Measurements from ENCODE around the gene ENDOV.

Gene ENDOV

GRCh38 chr17:80416260-80416939 lies 1.4 kb downstream of the ENDOV start:
- DNase-seq = no peak

DNA sequence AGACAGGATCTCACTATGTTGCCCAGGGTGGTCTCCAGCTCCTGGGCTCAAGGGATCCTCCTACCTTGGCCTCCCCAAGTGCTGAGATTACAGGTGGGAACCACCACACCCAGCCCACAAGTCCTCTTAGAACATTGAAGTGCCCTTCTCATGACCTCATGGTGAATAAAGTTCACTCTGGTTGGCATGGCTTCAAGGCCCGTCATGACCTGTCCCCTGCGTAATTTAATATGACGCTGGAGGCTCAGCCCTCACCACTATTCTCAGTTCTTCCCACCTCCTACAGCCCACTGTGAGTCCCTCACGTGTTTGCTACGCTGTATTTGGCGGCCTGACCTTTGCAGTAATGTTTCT lies 1.9 kb downstream of the ENDOV start:
- no peak for DNase-seq

DNA sequence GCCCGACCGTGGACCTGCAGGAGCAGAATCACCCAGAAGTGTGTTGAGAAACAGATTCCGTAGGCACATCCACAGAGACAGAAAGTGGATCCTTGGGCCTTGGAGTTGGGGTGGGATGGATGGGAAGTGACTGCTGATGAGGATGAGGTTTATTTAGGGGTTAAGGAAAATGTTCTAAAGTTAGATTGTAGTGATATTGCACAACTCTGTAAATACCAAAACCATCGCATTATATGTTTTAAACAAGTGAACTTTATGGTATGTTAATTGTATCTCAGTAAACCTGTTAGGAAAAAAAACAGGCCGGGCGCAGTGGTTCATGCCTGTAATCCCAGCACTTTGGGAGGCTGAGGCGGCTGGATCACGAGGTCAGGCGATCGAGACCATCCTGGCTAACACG lies 3.6 kb downstream of the ENDOV start:
- no peak for DNase-seq

DNA sequence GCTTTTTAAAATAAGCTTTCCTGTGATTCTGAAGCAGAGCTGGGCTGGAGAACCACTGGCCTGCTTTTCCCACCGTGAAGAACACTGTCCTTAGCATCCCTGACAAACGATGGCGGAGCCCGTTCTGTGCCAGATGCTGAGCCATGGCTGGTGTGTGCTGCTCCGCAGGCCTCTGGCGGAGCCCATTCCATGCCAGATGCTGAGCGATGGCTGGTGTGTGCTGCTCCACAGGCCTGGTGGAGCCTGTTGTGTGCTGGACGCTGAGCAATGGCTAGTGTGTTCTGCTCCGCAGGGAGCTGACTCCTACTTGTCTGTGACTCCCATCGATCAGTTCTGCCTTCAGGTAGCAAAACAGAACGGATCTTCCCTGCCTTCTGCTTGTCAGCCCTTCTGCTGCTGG lies 4.3 kb downstream of the ENDOV start:
- no peak for DNase-seq

DNA sequence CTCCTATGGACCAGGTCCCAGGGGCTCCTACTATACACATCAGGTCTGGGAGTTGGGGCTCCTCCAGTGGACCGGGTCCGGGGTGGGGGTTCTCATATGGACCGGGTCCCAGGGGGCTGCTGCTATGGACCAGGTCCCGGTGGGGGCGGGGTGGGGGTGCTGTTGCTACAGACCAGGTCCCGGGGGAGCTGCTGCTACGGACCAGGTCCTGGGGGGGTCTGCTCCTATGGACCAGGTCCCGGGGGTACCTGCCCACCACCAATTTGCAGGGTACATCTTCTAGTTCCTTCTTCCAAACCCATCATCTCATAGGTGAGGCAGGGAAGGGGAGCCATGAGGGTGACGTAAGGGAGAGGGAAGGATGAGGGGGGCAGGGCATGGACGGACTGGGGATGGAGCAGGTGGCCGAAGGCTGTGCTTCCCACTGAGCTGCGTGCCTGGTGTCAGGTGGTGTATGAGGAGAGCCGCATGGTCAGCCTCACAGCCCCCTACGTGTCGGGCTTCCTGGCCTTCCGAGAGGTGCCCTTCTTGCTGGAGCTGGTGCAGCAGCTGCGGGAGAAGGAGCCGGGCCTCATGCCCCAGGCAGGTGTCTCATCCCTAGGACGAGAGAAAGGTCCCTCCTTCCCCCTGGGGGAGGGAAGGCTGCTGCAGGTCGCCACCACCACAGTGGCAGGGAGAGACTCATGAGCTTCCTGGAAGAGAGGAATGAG lies 6.6 kb downstream of the ENDOV start:
- DNase-seq = no peak

DNA sequence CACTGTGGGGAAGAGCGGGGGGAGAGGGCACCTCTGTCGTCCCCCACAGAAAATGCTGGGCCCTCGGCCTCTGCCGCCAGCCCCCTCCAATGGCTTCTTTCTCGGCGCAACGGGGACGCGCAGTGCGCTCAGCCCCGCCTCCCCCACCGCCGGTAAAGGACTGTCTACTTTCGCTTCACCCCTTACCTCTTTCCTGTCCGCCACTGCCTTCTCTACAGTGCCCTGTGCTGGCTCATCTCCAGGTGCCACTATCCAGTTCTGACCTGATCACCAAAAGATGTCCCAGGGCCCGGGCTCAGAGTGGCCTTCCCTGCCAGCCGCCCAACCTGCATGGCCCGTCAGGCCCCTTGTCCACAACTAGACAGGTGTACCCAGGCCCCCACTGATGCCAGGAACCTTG lies 7.3 kb downstream of the ENDOV start:
- DNase-seq = no peak

- no peak for DNase-seq
Measured at GRCh38 chr17:80422981-80423380, 8.0 kb downstream of the ENDOV start.

DNA sequence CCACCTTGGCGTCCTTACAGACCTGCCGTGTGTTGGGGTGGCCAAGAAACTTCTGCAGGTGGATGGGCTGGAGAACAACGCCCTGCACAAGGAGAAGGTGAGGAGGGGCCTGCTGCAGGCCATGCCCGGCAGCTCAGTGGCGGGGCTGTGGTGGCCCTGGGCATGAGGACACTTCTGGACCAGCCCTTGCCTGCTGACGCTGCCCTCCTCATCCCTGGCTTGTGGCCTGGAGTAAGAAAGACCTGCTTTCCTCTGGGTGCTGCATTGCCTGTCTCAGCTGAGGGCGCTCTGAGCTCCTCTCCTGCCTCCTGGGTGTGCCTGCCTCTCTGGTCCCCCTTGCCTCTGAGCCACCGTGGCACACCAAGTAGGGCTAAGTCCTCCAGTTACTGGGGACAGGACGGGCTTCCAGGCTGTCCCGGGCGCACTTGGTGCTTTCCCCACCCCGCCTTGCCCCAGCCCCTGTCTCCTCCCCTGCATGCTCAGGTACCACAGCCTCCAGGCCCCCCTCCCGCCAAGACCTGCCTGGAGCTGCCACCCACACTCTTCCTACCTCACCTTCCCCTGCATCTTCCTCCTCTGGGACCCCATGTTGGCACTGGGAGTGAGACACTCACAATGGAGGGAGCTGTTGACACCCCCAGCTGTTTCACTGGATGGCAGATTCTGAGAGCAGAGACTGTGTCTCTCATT lies 8.7 kb downstream of the ENDOV start:
- no peak for DNase-seq

- no peak for DNase-seq
Measured at GRCh38 chr17:80424261-80424660, 9.3 kb downstream of the ENDOV start.

GRCh38 chr17:80424878-80425765 lies 10.2 kb downstream of the ENDOV start:
- no peak for DNase-seq

DNA sequence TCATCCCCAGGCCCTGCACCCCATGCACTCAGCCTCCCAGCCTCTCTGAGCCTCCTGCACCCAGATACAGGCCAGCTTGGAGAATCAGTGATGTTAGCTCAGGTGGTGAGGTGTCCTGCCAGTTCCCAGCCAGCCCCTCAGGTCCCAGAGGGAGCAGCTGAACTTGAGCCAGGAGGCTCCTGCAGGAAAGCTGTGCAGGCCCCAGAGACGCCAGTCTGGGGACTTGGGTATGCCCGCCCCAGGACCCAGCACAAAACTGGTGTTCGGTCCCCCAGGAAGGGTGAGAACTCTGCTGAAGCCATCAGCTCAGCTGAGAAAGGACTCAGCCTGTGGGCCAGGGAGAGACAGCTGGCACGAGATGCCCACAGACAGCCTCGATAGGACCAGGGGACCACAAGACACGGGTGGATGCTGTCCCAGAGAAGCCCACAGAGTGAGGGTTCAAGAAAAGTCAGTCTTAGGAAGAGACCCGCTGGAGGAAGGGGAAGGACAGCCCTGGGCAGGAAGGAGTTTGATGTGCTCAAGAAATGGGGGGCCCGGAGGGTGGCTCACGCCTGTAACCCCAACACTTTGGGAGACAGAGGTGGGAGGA lies 11.0 kb downstream of the ENDOV start:
- no peak for DNase-seq

DNA sequence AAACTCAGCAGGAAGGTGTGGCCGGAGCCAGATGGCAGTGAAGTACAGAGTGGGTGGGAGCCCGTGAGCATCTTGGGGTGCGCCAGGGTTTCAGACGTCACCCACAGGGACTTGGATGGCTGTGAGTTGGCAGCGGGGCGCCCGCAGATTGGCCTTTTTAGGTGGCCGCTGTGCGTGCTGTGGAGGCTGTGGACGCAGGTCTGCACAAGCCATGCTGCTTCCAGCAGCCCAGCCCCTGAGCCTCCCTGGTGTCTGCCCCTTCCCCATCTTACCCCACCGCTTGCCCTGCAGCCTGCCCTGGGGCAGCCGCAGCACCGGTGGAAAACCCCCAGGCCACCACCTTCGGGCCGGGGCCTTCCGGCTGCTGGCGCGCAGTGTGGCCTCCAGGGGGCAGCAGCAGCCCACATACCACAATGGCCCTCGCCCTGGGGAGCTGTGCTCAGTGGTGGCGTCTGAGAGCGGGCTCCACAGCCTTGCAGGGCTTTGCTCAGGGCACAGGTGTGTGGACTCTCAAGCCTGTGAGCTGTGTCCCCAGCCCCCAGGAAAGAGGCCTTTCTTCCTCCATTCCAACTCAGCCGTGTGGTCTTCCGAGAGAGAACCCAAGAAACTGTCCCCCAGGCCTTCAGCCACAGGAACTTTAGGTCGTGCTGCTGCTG lies 11.8 kb downstream of the ENDOV start:
- DNase-seq = peak; percentile 90

GRCh38 chr17:80427366-80428282 lies 12.7 kb downstream of the ENDOV start:
- no peak for DNase-seq

DNA sequence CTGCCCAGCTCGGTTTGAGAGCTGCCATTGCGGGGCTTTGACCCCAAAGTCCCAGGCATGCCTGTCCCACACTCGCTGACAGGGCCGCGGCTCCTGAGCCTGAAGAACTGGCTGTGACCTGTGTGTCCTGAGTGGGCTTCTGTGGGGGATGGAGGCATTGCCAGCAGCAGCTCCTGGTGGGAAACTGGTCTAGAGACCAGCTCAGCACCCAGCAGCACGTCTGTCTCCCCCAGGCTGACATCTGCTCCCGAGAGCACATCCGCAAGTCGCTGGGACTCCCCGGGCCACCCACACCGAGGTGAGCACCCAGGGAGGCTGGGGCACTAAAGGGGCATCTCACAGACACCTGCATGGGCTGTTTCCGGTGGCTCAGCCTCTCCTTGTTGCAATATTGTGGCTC lies 13.4 kb downstream of the ENDOV start:
- DNase-seq = no peak

- no peak for DNase-seq
Measured at GRCh38 chr17:80428796-80429195, 13.8 kb downstream of the ENDOV start.

- DNase-seq = no peak
Measured at GRCh38 chr17:80429356-80430275, 14.6 kb downstream of the ENDOV start.

DNA sequence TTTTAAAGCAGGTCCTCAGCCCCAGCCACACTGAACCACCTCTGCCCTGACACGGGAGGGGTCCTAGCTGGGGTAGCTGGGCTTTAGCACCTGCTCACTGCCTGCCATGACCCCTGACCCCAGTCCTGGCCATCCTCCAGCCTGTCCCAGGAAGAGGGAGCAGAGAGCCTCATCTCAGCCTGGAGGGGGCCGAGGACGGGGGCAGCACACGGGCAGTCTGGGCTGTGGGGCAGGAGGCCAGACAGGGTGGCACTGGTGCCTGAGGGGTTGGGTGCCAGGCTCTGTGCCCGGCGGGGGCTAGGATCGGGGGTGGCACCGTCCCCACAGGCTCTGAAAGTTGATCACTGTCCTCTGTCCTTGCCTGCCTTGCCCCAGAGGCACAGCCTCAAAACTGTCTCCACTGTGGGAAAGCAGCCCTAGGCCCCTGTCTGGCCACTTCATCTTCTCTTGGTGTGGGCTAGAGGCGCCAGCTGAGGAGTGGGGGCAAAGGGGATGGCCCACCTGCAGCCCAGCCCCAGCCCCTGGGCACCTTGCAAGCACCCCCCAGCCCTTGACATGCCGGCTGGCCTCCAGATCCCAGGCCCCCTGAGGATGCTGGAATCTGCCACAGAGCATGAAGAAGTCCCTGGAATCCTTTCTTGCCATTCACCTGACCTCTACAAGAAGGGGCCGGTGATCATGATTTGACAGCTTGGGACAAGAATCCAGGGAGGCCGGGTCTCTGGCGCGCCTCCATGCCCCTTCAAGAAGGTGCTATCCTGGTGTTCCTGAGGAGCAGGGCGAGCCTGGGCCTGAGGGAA lies 15.7 kb downstream of the ENDOV start:
- no peak for DNase-seq

DNA sequence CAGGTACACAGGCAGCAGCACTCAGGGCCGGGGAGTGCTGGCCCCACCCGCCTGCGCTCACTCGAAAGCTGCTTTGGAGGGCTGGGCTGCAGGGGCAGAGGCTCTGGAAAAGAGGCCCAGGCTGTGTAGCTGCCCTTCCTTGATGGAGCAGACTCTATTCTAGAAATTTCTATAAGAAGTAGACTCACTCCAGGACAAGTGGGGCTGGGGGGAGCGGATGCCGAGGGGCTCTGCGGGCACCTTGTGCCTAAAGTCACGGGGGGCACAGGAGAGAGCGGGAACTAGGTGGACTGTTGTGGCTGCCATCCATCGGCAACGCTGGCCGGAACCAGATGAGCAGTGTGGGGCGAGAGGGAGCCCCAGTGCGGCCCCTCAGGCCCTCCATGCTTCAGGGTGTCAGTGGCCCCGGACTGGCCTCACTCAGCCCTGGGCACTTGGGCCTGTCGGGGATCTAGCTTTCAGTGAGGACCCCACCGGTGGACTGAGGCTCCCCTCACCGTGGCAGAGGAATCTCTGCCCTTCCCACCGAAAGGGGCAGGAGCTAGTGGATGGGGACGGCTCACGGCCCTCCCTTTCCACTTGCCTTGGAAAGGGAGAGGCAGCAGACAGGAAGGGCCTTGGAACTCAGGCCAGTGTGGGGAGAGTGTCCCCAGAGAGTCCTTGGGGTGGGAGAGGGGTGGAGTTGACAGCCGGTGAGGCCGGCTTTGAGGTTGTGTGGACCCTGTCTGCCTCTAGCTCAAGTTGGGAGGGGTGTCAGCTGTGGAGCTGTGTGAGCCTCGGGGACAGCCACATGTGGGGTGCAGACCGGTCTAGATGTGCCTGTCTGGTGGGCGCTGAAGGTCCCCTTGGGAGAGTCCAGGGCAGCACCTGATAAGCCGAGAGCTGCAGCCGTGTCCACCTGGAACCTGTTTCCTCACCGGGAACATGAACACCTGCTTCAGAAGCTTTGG lies 16.6 kb downstream of the ENDOV start:
- DNase-seq = no peak

Data from CD4-positive, alpha-beta T cell treated with Interleukin-12 subunit alpha and Interleukin-12 subunit beta, for 1 hour (primary cell).